ENCODE measurements around the gene KIF1B.

- TF ChIP-seq CTCF (IDR thresholded peaks at IDR 0.05) (no peak), RAD21 (IDR thresholded peaks at IDR 0.05; ENCODE audit: low read length) (no peak), MXI1 (IDR thresholded peaks at IDR 0.05; ENCODE audit: low read depth, low read length) (no peak), RFX5 (IDR thresholded peaks at IDR 0.05; ENCODE audit: low read length) (no peak), TEAD4 (IDR thresholded peaks at IDR 0.05; ENCODE audit: borderline replicate concordance, insufficient read depth) (no peak), GABPA (IDR thresholded peaks at IDR 0.05; ENCODE audit: low read depth) (no peak), EP300 (IDR thresholded peaks at IDR 0.05; ENCODE audit: borderline replicate concordance in 1 of 2, low read depth in 1 of 2, low read length in 1 of 2) (no peak), YY1 (IDR thresholded peaks at IDR 0.05; ENCODE audit: low read depth) (no peak), NRF1 (IDR thresholded peaks at IDR 0.05; ENCODE audit: low read depth, low read length) (no peak), POLR2AphosphoS5 (IDR thresholded peaks at IDR 0.05; ENCODE audit: low read depth, low read length) (no peak), RXRA (IDR thresholded peaks at IDR 0.05; ENCODE audit: borderline replicate concordance, low read depth) (no peak), ELF1 (IDR thresholded peaks at IDR 0.05) (no peak)
Measured at GRCh38 chr1:10232163-10232562, 21.8 kb downstream of the KIF1B start.

Measured in SK-N-SH (cell line).